GM12892 (cell line): Measurements from ENCODE around the gene SSH3.

Source experiments
- POLR2A ChIP-seq: IDR thresholded peaks from 2 replicates; pipeline ENCODE4 v1.6.1; 2011; ENCODE audit warnings: low read depth, low read length, control low read depth
- POLR2AphosphoS5 ChIP-seq: IDR thresholded peaks from 2 replicates; pipeline ENCODE4 v1.6.1; 2011; ENCODE audit warnings: low read depth, low read length, control low read depth

DNA sequence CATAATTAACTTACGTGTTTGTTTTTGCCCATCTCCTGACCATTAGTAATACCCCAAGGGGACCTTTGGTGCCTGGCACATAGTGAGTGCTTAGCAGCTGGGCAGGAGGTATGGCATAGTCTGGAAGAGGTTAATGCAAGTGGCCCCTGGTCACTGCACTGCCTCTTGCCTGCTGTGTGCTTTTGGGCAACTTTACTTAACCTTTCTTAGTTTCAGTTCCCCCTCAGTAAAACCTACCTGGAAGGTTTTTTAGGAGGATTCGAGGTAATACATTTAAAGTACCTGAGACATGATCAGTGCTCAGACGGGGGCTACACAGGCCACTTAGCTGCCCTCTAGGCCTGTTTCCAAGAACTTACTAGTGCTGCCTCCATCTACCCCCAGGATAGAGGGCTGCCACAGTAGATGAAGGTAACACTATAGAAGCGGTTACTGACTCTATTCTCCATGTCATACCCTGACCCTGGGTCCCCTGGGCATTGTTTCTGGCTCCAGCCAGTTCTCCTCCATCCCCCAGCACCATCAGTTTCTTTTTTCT is 46.7 kb downstream of the SSH3 start:
- TF ChIP-seq POLR2AphosphoS5 = no peak
- TF ChIP-seq POLR2A = no peak
